Neural cell (in vitro differentiated cells): ENCODE results near the gene ZBTB32.

ENCODE experiments used
- CTCF ChIP-seq: fragments of 450-650 bp; IDR thresholded peaks from 2 replicates; pipeline ENCODE4 v1.5.1; 2014; ENCODE audit warnings: antibody characterized with exemption, mild to moderate bottlenecking, moderate library complexity; ENCODE audit not compliant: poor library complexity, severe bottlenecking
- EP300 ChIP-seq: fragments of 450-650 bp; conservative IDR thresholded peaks from 2 replicates; pipeline ENCODE4 v1.6.1; 2014; ENCODE audit warnings: antibody characterized with exemption, mild to moderate bottlenecking, moderate library complexity; ENCODE audit not compliant: poor library complexity, severe bottlenecking
- EZH2 ChIP-seq: fragments of 200-600, 300-800 bp; shearing (Covaris generic), sonication (generic); IDR thresholded peaks from 2 replicates; pipeline ENCODE4 v1.6.1; 2014; ENCODE audit warnings: antibody characterized with exemption, low read length, borderline replicate concordance, mild to moderate bottlenecking; ENCODE audit not compliant: insufficient read depth, poor library complexity, severe bottlenecking
- MXI1 ChIP-seq: fragments of 450-650 bp; conservative IDR thresholded peaks from 2 replicates; pipeline ENCODE4 v1.6.1; 2014; ENCODE audit warnings: antibody characterized with exemption, mild to moderate bottlenecking; ENCODE audit not compliant: poor library complexity, severe bottlenecking
- POLR2AphosphoS5 ChIP-seq: IDR thresholded peaks from 2 replicates; pipeline ENCODE4 v1.6.1; 2012
- RAD21 ChIP-seq: fragments of 450-650 bp; conservative IDR thresholded peaks from 2 replicates; pipeline ENCODE4 v1.6.1; 2014; ENCODE audit warnings: antibody characterized with exemption, mild to moderate bottlenecking, moderate library complexity
- REST ChIP-seq: IDR thresholded peaks from 2 replicates; pipeline ENCODE4 v1.6.1; 2012; ENCODE audit warnings: borderline replicate concordance
- SMC3 ChIP-seq: fragments of 450-650 bp; conservative IDR thresholded peaks from 2 replicates; pipeline ENCODE4 v1.6.1; 2014; ENCODE audit warnings: antibody characterized with exemption, mild to moderate bottlenecking, moderate library complexity; ENCODE audit not compliant: poor library complexity

GRCh38 chr19:35731353-35731752 lies 27.0 kb downstream of the ZBTB32 start:
- TF ChIP-seq CTCF, result no peak
- no peak for TF ChIP-seq EP300
- no peak for TF ChIP-seq EZH2
- TF ChIP-seq POLR2AphosphoS5, result no peak
- no peak for TF ChIP-seq REST
- TF ChIP-seq RAD21, result no peak
- no peak for TF ChIP-seq MXI1
- no peak for TF ChIP-seq SMC3
